Transverse colon (tissue), 4 donors: Measurements from ENCODE around the gene CERKL. TPM values are rescaled to one million over a fixed set of nuclear protein-coding genes. Genes with fewer than 3 reads are reported as not detected.

ENCODE experiments used
- DNase-seq: peaks from one replicate; pipeline ENCODE4 v3.0.0-alpha.2; 2019
- H3K27ac ChIP-seq, 4 donors: fragments of 200-600 bp; sonication (generic); 2 replicates each; pipeline ENCODE4 v1.5.1; 2016 to 2018; ENCODE audit warnings: inconsistent platforms in 4 of 4
- H3K27me3 ChIP-seq: fragments of 200-600 bp; sonication (generic); 2 replicates; pipeline ENCODE4 v1.5.1; 2017; ENCODE audit warnings: inconsistent platforms
- H3K36me3 ChIP-seq, 4 donors: fragments of 200-600 bp; sonication (generic); 2 replicates each; pipeline ENCODE4 v1.5.1; 2017 to 2019; ENCODE audit warnings: inconsistent platforms in 4 of 4
- H3K4me1 ChIP-seq, 4 donors: fragments of 200-600 bp; sonication (generic); 2 replicates each; pipeline ENCODE4 v1.5.1; 2017 to 2020; ENCODE audit warnings: inconsistent platforms in 4 of 4
- H3K4me3 ChIP-seq, 4 donors: fragments of 200-600 bp; sonication (generic); 1 replicate in 1 of 4; 2 replicates in 3 of 4; pipeline versions ENCODE4 v1.5.1 to v1.6.1; 2017 to 2019; ENCODE audit warnings: inconsistent platforms in 4 of 4
- H3K9me3 ChIP-seq, 2 donors: fragments of 200-600 bp; sonication (generic); 2 replicates each; pipeline ENCODE4 v1.5.1; 2017 to 2019; ENCODE audit warnings: inconsistent platforms in 2 of 2
- CTCF ChIP-seq, 5 experiments: fragments of 200-600 bp in 3 of 5; fragments of 450-650 bp in 2 of 5; sonication (generic) in 3 of 5; IDR thresholded peaks; 1 replicate in 2 of 5; 2 replicates in 3 of 5; pipeline ENCODE4 v1.5.1; 2016 to 2017; ENCODE audit warnings: antibody characterized with exemption in 5 of 5, inconsistent platforms in 3 of 5, mild to moderate bottlenecking in 2 of 5, moderate library complexity in 1 of 5
- EP300 ChIP-seq: sonication (generic); formaldehyde crosslinking; IDR thresholded peaks from one replicate; pipeline ENCODE4 v1.6.1; 2017; ENCODE audit warnings: antibody characterized with exemption, low read depth
- POLR2A ChIP-seq: fragments of 450-650 bp; IDR thresholded peaks from one replicate; pipeline ENCODE4 v1.6.1; 2016; ENCODE audit warnings: antibody characterized with exemption, mild to moderate bottlenecking, moderate library complexity
- POLR2AphosphoS5 ChIP-seq, 3 donors: sonication (generic); formaldehyde crosslinking; IDR thresholded peaks; one replicate each; pipeline ENCODE4 v1.6.1; 2016; ENCODE audit warnings: antibody characterized with exemption in 3 of 3
- WGBS, 2 donors: methylation state at CpG; one replicate each; pipeline ENCODE4 v1.1.5; 2018; ENCODE audit warnings: low coverage in 1 of 2; 5-methylcytosine and 5-hydroxymethylcytosine counted together
- in situ Hi-C, 4 donors: fragments of 200-750 bp; cut with MboI; loops; one replicate each; pipeline versions ENCODE4 v1.15.0 to v1.15.1; 2017; ENCODE audit warnings: low sequenced_read_pairs in 3 of 4, low pct_ligation_motif_present in 1 of 4, low pct_unique_long_range_greater_than_20kb in 1 of 4
- intact Hi-C: fragments of 100-400 bp; cut with DNase I; formaldehyde crosslinking; loops from one replicate; pipeline ENCODE4 v1.15.1; 2023; ENCODE audit warnings: low total_unique reads
- total RNA-seq, 4 donors: library from RNA; depleted of rRNA; stranded (reverse); fragments of >200 nt; gene quantifications; one replicate each; pipeline ENCODE4 v1.1.0, GENCODE V29; 2016

Gene CERKL
- total RNA-seq, 4 donors from 2014 or later: 0.32 TPM; not detected in 3

- no peaks in the 10 kb centered on the region for H3K9me3 ChIP-seq
- H3K27ac ChIP-seq: no peak overlapping the region
- H3K27me3 ChIP-seq: no peaks in the 10 kb centered on the region
- no peak for TF ChIP-seq CTCF (IDR thresholded peaks at IDR 0.05)
- H3K4me3 ChIP-seq: no peak overlapping the region
- 86 to 90% methylated on average over 5 of the region's 5 CpGs for WGBS, 2 donors
- H3K4me1 ChIP-seq: no peaks in the 10 kb centered on the region
- no peak for DNase-seq
- no peaks in the 10 kb centered on the region for H3K36me3 ChIP-seq
- intact Hi-C loops (no loop called here), in situ Hi-C loops (loop anchor here in 2 of 4 donors (10.0 kb wide), 1 partner anchor 138 kb away; no protein-coding TSS in a partner anchor)
Observed at GRCh38 chr2:181576431-181576830, 80.5 kb downstream of the CERKL start.

GRCh38 chr2:181575650-181576025 lies 81.3 kb downstream of the CERKL start:
- Histone ChIP-seq H3K9me3 (no peaks in the 10 kb centered on the region), H3K36me3 (no peaks in the 10 kb centered on the region), H3K27me3 (no peaks in the 10 kb centered on the region), H3K4me3 (no peak overlapping the region), H3K27ac (no peak overlapping the region), H3K4me1 (no peaks in the 10 kb centered on the region)
- DNase-seq: no peak
- WGBS, 2 donors: 13 to 22% methylated on average over 2 of the region's 2 CpGs
- in situ Hi-C loops: loop anchor here in 2 of 4 donors (10.0 kb wide), 1 partner anchor 139 kb away; no protein-coding TSS in a partner anchor
- TF ChIP-seq EP300 (no peak), POLR2A (no peak), POLR2AphosphoS5 (IDR thresholded peaks at IDR 0.05) (no peak), CTCF (IDR thresholded peaks at IDR 0.05) (no peak)
- intact Hi-C loops: no loop called here

- Histone ChIP-seq H3K4me1 (no peaks in the 10 kb centered on the region), H3K9me3 (no peaks in the 10 kb centered on the region), H3K4me3 (no peak overlapping the region), H3K27ac (no peak overlapping the region), H3K36me3 (no peaks in the 10 kb centered on the region), H3K27me3 (no peaks in the 10 kb centered on the region)
- intact Hi-C loops (no loop called here), in situ Hi-C loops (loop anchor here in 2 of 4 donors (10.0 kb wide), 1 partner anchor 140 kb away; no protein-coding TSS in a partner anchor)
- TF ChIP-seq CTCF (IDR thresholded peaks at IDR 0.05) (no peak), EP300 (no peak), POLR2A (no peak), POLR2AphosphoS5 (IDR thresholded peaks at IDR 0.05) (no peak)
- WGBS, 2 donors: 20 to 68% methylated on average over 1 to 7 of the region's 7 CpGs
- DNase-seq: no peak
Observed at GRCh38 chr2:181575024-181575649, 81.8 kb downstream of the CERKL start.

GRCh38 chr2:181574321-181574720 lies 82.6 kb downstream of the CERKL start:
- intact Hi-C loops: no loop called here
- H3K36me3 ChIP-seq: no peaks in the 10 kb centered on the region

More at GRCh38 chr2:181574321-181574720, 82.6 kb downstream of the CERKL start:
- H3K27me3 ChIP-seq: no peaks in the 10 kb centered on the region
- 80 to 87% methylated on average over 4 to 7 of the region's 7 CpGs for WGBS, 2 donors
- in situ Hi-C loops: loop anchor here in 2 of 4 donors (10.0 kb wide), 1 partner anchor 140 kb away; no protein-coding TSS in a partner anchor
- no peak overlapping the region for H3K4me3 ChIP-seq
- no peak overlapping the region for H3K27ac ChIP-seq
- no peaks in the 10 kb centered on the region for H3K4me1 ChIP-seq
- TF ChIP-seq CTCF (IDR thresholded peaks at IDR 0.05) (no peak), POLR2AphosphoS5 (IDR thresholded peaks at IDR 0.05) (no peak), EP300 (no peak), POLR2A (no peak)
- no peaks in the 10 kb centered on the region for H3K9me3 ChIP-seq
- DNase-seq: no peak
